ENCODE data around the gene CELF4. TPM values are rescaled to one million over a fixed set of nuclear protein-coding genes. Genes with fewer than 3 reads are reported as not detected.
"Not testable (repeated sequence)": the region's sequence is repeated elsewhere in the genome, so short reads cannot be mapped to it uniquely, and the experiment has no call there.

The CELF4 gene
- total RNA-seq, 2 experiments from 2014 or later, result not detected

DNA sequence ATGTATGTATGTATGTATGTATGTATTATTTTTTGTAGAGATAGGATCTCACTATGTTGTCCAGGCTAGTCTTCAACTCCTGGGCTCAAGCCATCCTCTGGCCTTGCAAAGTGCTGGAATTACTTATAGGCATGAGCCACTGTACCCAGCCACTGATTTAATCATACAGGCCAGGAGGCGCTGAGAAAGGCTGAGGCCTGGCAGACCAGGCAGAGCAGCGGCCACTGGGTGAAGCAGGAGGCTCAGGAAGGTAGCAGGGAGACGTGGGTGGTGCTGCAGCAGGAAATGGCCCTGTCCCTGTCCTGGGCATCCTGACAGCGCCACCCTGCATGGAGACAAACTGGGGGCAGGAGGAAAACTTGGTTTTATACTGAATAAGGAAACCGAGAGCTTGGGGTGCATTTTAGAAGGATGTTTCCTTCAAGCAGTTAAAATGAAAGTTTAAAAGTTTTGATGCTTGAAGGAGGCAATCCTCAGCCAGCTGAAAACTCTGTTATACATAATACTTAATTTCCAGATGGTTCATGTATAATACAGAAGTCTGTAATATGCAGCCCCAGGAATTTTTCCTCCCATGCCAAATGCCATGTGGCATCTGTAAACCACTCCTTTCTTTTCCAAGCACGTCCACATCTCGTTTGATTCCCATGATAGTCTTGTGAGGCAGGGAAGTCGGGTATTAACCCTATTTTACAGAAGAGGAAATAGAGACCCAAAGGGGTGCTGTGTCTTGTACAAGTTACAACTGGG, 182.4 kb downstream of the CELF4 start:
- DNase-seq, result no peak
- H3K4me1 Mint-ChIP-seq, result no peaks in the 10 kb centered on the region
- no peak overlapping the region for H3K27ac Mint-ChIP-seq
- no peaks in the 10 kb centered on the region for H3K9me3 Mint-ChIP-seq
- H3K36me3 Mint-ChIP-seq, result no peaks in the 10 kb centered on the region
- H3K4me3 Mint-ChIP-seq, result no peak overlapping the region
- H3K27me3 Mint-ChIP-seq, result peaks cover 6% of the 10 kb centered on the region

DNA sequence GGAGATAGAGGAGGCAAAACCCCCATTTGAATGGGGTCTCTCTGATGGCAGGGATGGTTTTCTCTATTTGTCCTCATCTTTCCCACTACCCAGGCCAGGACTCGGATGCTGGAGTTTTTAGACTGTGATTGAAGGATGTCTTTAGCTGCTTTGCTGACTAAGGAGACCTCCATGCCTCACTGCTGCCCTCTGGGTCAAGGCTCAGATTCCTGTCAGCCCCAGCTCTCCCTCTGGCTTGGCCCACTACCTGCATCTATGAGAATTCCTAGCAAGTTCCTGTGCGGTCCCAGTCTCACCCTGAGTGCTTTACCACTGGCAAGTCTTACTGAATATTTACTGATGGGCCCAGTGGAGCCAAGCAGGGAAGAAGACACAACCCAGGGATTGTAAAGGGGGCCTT, 184.0 kb downstream of the CELF4 start:
- no peak for DNase-seq
- H3K27ac Mint-ChIP-seq, result no peak overlapping the region
- no peaks in the 10 kb centered on the region for H3K36me3 Mint-ChIP-seq
- H3K4me3 Mint-ChIP-seq, result no peak overlapping the region
- no peaks in the 10 kb centered on the region for H3K4me1 Mint-ChIP-seq
- H3K9me3 Mint-ChIP-seq, result no peaks in the 10 kb centered on the region
- peaks cover 6% of the 10 kb centered on the region for H3K27me3 Mint-ChIP-seq

- no peak overlapping the region for H3K4me3 Mint-ChIP-seq
- no peak overlapping the region for H3K27ac Mint-ChIP-seq
- H3K4me1 Mint-ChIP-seq, result no peaks in the 10 kb centered on the region
- peaks cover 6% of the 10 kb centered on the region for H3K27me3 Mint-ChIP-seq
- DNase-seq, result no peak
- H3K36me3 Mint-ChIP-seq, result no peaks in the 10 kb centered on the region
- no peaks in the 10 kb centered on the region for H3K9me3 Mint-ChIP-seq
These were observed 185.0 kb downstream of the CELF4 start for GRCh38 chr18:37380546-37381110.

- no peak overlapping the region for H3K27ac Mint-ChIP-seq
- no peaks in the 10 kb centered on the region for H3K4me1 Mint-ChIP-seq
- H3K9me3 Mint-ChIP-seq, result no peaks in the 10 kb centered on the region
- H3K27me3 Mint-ChIP-seq, result peaks cover 3% of the 10 kb centered on the region
- DNase-seq, result no peak
- no peaks in the 10 kb centered on the region for H3K36me3 Mint-ChIP-seq
- no peak overlapping the region for H3K4me3 Mint-ChIP-seq
These were observed 187.1 kb downstream of the CELF4 start for GRCh38 chr18:37378336-37379010.

DNA sequence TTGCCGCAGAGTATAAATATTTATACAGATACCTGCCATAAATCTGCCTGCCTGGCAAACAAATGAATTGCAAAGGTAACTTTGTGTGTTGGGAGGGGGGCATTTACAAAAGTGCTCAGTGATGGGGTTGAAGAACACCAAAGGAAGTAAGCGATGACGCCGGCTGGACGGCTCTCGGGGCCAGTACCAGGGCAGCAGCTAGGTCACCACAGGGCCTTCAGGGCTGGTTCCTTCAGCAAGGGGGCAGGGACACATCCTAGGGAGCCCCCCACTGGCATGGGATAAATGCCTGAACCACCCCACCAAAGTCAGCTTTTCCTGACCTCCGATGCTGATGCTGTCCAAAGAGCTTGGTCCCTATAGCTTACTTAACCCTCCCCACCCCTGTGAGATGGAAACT, 190.4 kb downstream of the CELF4 start:
- no peak for DNase-seq
- Mint-ChIP-seq H3K27ac (no peak overlapping the region), H3K4me1 (no peaks in the 10 kb centered on the region), H3K27me3 (peaks cover 11% of the 10 kb centered on the region), H3K36me3 (no peaks in the 10 kb centered on the region), H3K4me3 (no peak overlapping the region), H3K9me3 (no peaks in the 10 kb centered on the region)

GRCh38 chr18:37368110-37368954, 197.3 kb downstream of the CELF4 start:
- DNase-seq, result no peak
- H3K9me3 Mint-ChIP-seq, result no peaks in the 10 kb centered on the region
- no peak overlapping the region for H3K27ac Mint-ChIP-seq
- H3K27me3 Mint-ChIP-seq, result peaks cover 18% of the 10 kb centered on the region
- no peak overlapping the region for H3K4me3 Mint-ChIP-seq
- H3K36me3 Mint-ChIP-seq, result no peaks in the 10 kb centered on the region
- no peaks in the 10 kb centered on the region for H3K4me1 Mint-ChIP-seq

- peaks cover 32% of the 10 kb centered on the region for H3K27me3 Mint-ChIP-seq
- H3K27ac Mint-ChIP-seq, result no peak overlapping the region
- H3K36me3 Mint-ChIP-seq, result no peaks in the 10 kb centered on the region
- H3K4me3 Mint-ChIP-seq, result no peak overlapping the region
- DNase-seq, result no peak
- H3K4me1 Mint-ChIP-seq, result no peaks in the 10 kb centered on the region
- no peaks in the 10 kb centered on the region for H3K9me3 Mint-ChIP-seq
These were observed 201.4 kb downstream of the CELF4 start for GRCh38 chr18:37364237-37364636.

- Mint-ChIP-seq H3K27ac (no peak overlapping the region), H3K27me3 (peaks cover 28% of the 10 kb centered on the region), H3K4me3 (no peak overlapping the region), H3K36me3 (no peaks in the 10 kb centered on the region), H3K9me3 (no peaks in the 10 kb centered on the region), H3K4me1 (no peaks in the 10 kb centered on the region)
- no peak for DNase-seq
These were observed 203.3 kb downstream of the CELF4 start for GRCh38 chr18:37362158-37362890.

- Mint-ChIP-seq H3K4me3 (no peak overlapping the region), H3K27me3 (peaks cover 28% of the 10 kb centered on the region), H3K27ac (no peak overlapping the region), H3K36me3 (no peaks in the 10 kb centered on the region), H3K9me3 (no peaks in the 10 kb centered on the region), H3K4me1 (no peaks in the 10 kb centered on the region)
- DNase-seq, result no peak
These were observed 204.1 kb downstream of the CELF4 start for GRCh38 chr18:37361335-37362157.

GRCh38 chr18:37358061-37358460, 207.5 kb downstream of the CELF4 start:
- not testable (repeated sequence) for H3K27ac Mint-ChIP-seq, DNase-seq, H3K4me1 Mint-ChIP-seq, H3K9me3 Mint-ChIP-seq, H3K36me3 Mint-ChIP-seq, H3K4me3 Mint-ChIP-seq
- peaks cover 20% of the 10 kb centered on the region for H3K27me3 Mint-ChIP-seq

- H3K4me3 Mint-ChIP-seq, result no peak overlapping the region
- no peaks in the 10 kb centered on the region for H3K9me3 Mint-ChIP-seq
- H3K36me3 Mint-ChIP-seq, result no peaks in the 10 kb centered on the region
- DNase-seq, result no peak
- no peak overlapping the region for H3K27ac Mint-ChIP-seq
- H3K27me3 Mint-ChIP-seq, result peaks cover under 1% of the 10 kb centered on the region
- no peaks in the 10 kb centered on the region for H3K4me1 Mint-ChIP-seq
These were observed 209.8 kb downstream of the CELF4 start for GRCh38 chr18:37355772-37356171.

- H3K9me3 Mint-ChIP-seq, result no peaks in the 10 kb centered on the region
- H3K36me3 Mint-ChIP-seq, result no peaks in the 10 kb centered on the region
- no peak for DNase-seq
- H3K4me3 Mint-ChIP-seq, result no peak overlapping the region
- H3K27ac Mint-ChIP-seq, result no peak overlapping the region
- no peaks in the 10 kb centered on the region for H3K4me1 Mint-ChIP-seq
- H3K27me3 Mint-ChIP-seq, result peaks cover 6% of the 10 kb centered on the region
These were observed 214.5 kb downstream of the CELF4 start for GRCh38 chr18:37351110-37351509.

DNA sequence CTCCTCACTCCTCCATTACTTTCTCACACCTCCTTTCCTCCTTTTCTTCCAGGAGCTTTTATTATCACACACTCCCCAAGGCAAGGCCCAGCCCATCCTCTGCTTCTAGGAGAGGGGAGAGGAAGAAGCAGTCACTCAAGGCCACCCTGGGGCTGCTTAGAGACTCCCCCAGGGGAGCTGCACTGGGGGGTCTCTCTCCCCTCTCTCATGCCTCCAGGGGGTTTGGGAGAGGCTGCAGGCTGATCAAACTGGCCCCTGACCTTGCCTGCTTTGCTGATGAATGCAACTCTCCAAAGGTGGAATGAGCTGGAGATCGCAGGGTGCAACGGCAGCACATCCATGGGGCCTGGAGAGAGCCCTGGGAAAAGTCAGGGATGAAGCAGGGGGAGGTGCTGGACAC, 216.9 kb downstream of the CELF4 start:
- H3K27me3 Mint-ChIP-seq, result peaks cover 12% of the 10 kb centered on the region
- no peaks in the 10 kb centered on the region for H3K9me3 Mint-ChIP-seq
- H3K36me3 Mint-ChIP-seq, result no peaks in the 10 kb centered on the region

DNA sequence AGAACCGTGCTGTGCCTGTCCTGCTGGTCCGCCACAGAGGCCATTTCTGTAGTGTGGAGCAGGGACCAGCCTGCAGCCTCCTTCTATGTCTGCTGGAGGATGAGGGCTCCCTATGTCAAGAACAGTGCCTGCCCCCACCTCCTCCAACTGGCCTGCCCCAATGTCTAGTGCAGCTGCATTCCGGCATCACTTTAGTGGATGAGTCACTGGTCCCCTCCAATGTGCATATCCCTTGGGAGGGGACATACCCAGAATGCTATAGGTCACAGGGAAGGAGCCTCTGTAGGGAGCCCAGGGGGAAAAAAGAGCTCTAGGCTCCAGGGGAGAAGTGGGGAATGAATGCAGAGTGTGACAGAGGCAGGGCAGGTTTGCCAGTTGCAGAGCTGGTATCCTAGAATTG, 219.6 kb downstream of the CELF4 start:
- Mint-ChIP-seq H3K27ac (no peak overlapping the region), H3K27me3 (peaks cover 18% of the 10 kb centered on the region), H3K36me3 (no peaks in the 10 kb centered on the region), H3K9me3 (no peaks in the 10 kb centered on the region), H3K4me1 (no peaks in the 10 kb centered on the region), H3K4me3 (no peak overlapping the region)
- no peak for DNase-seq

More for the DNA sequence above, 216.9 kb downstream of the CELF4 start:
- no peak overlapping the region for H3K4me3 Mint-ChIP-seq
- DNase-seq, result no peak
- H3K27ac Mint-ChIP-seq, result no peak overlapping the region
- no peaks in the 10 kb centered on the region for H3K4me1 Mint-ChIP-seq
